ENCODE measurements around the gene TMEM190. TPM values are rescaled to one million over a fixed set of nuclear protein-coding genes. Genes with fewer than 3 reads are reported as not detected.

TMEM190 gene
- total RNA-seq, 1 donor from 2014 or later = not detected

DNA sequence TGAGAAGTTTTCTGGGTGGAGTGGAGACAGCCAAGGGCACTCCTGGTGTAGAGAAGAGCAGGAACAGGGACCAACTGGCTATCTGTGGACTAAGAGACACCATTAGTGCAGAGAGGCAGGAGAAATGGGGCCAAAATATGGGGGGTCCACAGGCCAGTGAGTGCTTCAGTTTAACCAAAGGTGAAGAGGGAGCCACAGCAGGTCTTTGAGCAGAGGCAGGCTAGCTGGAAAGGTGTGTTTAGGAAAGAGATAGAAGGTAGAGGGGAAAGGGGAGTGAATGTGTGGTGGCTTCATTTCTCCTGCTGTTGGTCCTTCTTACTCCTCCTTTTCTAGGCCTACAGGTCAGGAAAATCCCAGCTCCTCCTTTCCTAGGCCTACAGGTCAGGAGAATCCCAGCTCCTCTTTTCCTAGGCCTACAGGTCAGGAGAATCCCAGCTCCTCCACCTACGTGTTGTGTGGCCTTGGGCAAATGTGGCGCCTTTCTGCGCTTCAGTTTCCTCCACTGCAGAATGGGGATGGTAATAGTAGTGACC lies 6.0 kb downstream of the TMEM190 start:
- H3K27me3 ChIP-seq = no peaks in the 10 kb centered on the region

DNA sequence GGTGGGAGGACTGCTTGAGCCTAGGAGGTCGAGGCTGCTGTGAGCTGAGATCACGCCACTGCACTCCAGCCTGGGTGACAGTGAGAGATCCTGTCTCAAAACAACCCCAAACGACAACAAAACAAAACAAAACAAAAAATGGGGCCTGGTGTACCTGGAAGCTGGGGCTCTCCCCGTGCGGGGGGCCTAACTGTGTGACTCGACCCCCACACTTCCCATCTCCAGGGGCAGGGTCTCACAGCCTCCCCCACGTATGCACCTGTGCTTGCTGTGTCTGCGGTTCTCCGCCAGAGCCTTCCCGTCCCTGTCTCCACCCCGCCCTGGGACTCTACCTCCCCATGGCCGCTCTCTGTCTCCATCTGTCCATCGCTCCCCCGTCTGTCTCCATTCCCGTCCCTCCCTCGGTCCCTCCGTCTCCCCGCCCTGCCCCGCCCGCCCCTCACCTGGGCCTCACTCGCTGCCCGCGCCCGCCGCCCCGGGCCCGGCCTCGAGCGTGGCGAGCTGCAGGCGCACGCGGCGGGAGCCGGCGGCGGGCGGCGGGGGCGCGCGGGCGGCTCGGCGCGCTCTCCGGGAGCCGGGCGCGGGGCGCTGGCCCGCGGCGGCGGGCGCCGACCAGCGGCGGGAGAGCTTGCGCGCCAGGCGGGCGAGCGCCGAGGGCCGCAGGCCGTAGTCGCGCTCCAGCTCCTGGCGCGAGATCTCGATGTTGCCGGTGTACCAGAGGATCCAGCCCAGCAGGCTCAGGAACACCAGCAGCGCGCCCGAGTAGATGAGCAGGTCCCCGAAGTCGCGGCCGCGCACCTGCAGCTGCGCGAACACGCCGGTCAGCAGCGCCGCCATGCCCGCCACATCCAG lies 6.9 kb downstream of the TMEM190 start:
- Histone ChIP-seq H3K4me1 (peaks cover 33% of the 10 kb centered on the region), H3K36me3 (peaks cover 18% of the 10 kb centered on the region), H3K27me3 (no peaks in the 10 kb centered on the region), H3K27ac (peak overlapping the region; percentile 93), H3K9me3 (no peaks in the 10 kb centered on the region), H3K4me3 (peak overlapping the region; percentile 96)
- ATAC-seq (peak; percentile 47), DNase-seq (peak; percentile 87)
- TF ChIP-seq, protein P1, sequence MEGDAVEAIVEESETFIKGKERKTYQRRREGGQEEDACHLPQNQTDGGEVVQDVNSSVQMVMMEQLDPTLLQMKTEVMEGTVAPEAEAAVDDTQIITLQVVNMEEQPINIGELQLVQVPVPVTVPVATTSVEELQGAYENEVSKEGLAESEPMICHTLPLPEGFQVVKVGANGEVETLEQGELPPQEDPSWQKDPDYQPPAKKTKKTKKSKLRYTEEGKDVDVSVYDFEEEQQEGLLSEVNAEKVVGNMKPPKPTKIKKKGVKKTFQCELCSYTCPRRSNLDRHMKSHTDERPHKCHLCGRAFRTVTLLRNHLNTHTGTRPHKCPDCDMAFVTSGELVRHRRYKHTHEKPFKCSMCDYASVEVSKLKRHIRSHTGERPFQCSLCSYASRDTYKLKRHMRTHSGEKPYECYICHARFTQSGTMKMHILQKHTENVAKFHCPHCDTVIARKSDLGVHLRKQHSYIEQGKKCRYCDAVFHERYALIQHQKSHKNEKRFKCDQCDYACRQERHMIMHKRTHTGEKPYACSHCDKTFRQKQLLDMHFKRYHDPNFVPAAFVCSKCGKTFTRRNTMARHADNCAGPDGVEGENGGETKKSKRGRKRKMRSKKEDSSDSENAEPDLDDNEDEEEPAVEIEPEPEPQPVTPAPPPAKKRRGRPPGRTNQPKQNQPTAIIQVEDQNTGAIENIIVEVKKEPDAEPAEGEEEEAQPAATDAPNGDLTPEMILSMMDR (IDR thresholded peaks at IDR 0.05) = no peak
- intact Hi-C loops (cut with DNase I) = no loop called here

More for the DNA sequence above, 6.0 kb downstream of the TMEM190 start:
- no peak overlapping the region for H3K4me3 ChIP-seq
- no peak overlapping the region for H3K27ac ChIP-seq
- TF ChIP-seq, protein P1 (IDR thresholded peaks at IDR 0.05) = no peak
- peaks cover 8% of the 10 kb centered on the region for H3K36me3 ChIP-seq
- peaks cover 24% of the 10 kb centered on the region for H3K4me1 ChIP-seq
- intact Hi-C loops (cut with DNase I) = no loop called here
- H3K9me3 ChIP-seq = no peaks in the 10 kb centered on the region
- no peak for ATAC-seq
- no peak for DNase-seq

DNA sequence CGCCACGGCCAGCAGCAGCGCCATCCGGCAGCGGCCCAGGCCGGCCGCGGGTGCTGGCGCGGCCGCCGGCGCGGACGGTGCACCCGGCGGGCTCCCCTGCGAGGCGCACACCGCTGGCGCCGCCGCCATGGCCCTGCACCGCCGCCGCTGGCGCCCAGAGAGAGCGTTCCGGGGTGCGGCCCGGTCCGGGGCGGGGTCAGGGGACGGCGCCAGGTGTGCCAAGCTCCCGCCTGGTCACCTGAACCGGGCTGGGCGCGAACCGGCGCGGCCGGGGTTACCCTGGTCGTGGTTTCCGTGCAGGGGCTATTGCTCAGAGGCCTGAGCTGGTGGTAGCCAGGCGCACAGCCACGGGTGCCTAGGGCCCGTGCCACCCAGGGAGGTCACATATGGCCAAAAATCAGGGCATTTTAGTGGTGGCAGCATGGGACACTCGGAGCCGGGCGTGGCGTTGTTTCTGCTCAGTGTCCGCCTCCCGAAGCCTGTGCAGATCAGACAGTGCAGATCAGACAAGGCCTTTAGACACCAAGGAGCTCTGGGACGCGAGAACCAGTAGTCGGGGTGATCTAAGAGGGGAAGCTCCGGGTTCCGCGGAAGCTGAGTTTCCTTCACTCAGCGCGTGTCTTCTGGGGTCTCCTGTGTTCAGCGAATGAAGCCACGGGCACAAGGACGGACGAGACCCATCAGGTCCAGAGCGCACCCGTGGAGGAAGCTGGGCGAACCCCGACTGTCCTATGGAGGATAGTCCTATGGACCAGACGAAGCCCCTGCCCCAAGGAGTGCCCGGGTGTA lies 7.7 kb downstream of the TMEM190 start, which contains the start of gene TMEM238:
TSS of gene TMEM238 (minus strand) at position 162 of the 789 bp plus-strand sequence. CDS start at position 129, 33 bp downstream.
- Histone ChIP-seq H3K27me3 (no peaks in the 10 kb centered on the region), H3K4me3 (peak within 1 kb of the TSS; percentile 96), H3K36me3 (peaks cover 24% of the 10 kb centered on the region), H3K27ac (peak within 1 kb of the TSS; percentile 93), H3K4me1 (peaks cover 38% of the 10 kb centered on the region), H3K9me3 (no peaks in the 10 kb centered on the region)
- intact Hi-C loops (cut with DNase I) = no loop called here
- ATAC-seq (peak; percentile 53), DNase-seq (peak; percentile 90)
- TF ChIP-seq, protein P1 (IDR thresholded peaks at IDR 0.05) = no peak

DNA sequence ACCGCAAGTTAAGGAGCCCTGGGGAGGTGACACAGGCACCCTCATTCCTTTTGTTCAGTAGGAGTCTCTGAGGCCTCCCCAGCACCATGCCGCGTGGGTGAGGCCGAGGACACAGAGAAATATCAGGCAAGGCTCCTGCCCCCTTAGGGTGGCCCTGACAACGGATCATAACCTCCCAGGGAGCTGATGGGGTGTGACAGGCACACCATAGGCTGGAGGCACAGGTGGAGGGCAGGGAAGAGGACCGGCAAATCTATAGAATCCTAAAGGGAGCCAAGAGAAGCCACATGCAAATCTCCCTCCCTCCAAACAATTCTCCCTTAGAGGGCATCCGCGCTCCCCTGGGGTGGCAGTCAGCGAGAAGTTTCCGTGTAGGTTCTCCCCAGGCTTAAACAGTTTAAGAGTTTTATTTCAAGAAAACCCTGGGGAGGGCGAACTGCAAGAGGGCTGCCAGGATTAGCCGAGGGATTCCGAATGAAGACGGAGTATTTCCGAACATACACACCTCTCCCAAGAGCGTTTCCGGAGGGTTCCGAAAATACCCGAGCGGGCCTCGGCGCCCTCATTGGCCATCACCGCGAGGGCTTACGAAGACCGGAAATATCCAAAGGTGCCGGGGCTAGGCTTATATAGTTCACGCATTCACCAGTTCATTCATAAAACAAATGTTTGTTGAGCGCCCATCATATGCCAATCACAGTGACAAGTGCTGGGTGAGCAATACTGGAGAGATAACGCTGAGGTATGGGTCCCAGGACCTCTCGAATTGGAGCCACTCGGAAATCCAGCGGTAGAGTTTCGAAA lies 8.5 kb downstream of the TMEM190 start:
- intact Hi-C loops (cut with DNase I) = no loop called here
- Histone ChIP-seq H3K36me3 (peaks cover 26% of the 10 kb centered on the region), H3K27me3 (no peaks in the 10 kb centered on the region), H3K4me3 (peak overlapping the region; percentile 96), H3K27ac (peak overlapping the region; percentile 93), H3K4me1 (peaks cover 38% of the 10 kb centered on the region), H3K9me3 (no peaks in the 10 kb centered on the region)
- peak; percentile 83 for ATAC-seq
- TF ChIP-seq, protein P1 (IDR thresholded peaks at IDR 0.05) = no peak
- DNase-seq = peak; percentile 97

Data from upper lobe of right lung (tissue), 1 donor.